ENCODE data around the gene ECI1.

DNA sequence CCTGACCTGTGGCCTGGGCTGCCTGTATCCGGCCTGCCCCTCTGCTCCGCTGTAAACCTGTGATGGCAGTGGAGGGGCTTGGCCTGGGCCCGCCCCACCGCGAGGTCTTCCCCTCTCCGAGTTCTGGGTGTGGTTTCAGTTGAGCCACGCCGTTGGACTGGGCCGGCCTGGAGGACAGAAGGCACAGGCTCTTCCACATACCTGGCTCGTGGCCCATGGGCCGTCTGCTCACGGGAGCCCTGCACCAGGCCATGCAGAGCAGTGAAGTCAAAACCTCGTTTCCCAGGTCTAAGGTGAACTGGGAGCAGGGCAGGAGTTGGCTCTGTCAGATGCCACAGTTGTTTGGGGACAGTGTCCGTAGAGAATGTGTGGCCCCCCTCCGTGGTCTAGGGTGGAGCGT, 22.1 kb upstream of the ECI1 start:
- no peak for TF ChIP-seq CTCF (IDR thresholded peaks at IDR 0.05)
- no peak for TF ChIP-seq POLR2A (IDR thresholded peaks at IDR 0.05)

Measured in body of pancreas (tissue), 4 donors.